ENCODE measurements around the gene PRL.

- TF ChIP-seq POLR2AphosphoS5 (IDR thresholded peaks at IDR 0.05; ENCODE audit: insufficient read depth in 1 of 2, low read depth in 1 of 2), result no peak
- TF ChIP-seq POLR2A (IDR thresholded peaks at IDR 0.05), result no peak
Measured at GRCh38 chr6:22279427-22279826, 17.4 kb downstream of the PRL start.
